NCI-H1436 treated with DMSO at 0.1 percent for 48 hours (cell line): ENCODE data around the gene BTAF1.

Experiments
- DNase-seq: peaks from one replicate; lab custom pipeline; 2025; lab: John Stamatoyannopoulos, UW

BTAF1 gene

DNA sequence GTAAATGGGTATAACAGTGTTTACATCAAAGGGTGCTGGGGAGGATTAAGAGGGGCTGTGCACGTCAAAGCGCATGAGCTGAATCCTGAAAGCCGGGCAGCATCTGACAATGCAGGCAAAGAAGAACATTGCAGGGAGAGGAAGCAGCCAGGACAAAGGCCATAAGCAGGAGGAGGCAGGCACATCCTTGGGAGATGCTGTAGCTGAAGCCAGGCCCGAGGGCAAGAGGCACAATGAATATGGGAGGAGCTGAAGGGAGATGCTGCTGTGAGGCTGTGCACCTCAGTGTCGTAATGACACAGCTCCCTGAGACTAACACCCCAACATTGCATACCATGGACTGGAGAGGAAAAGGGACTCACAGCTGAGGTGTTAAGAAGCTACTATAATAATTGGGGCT is 129.2 kb downstream of the BTAF1 start:
- no peak for DNase-seq

DNA sequence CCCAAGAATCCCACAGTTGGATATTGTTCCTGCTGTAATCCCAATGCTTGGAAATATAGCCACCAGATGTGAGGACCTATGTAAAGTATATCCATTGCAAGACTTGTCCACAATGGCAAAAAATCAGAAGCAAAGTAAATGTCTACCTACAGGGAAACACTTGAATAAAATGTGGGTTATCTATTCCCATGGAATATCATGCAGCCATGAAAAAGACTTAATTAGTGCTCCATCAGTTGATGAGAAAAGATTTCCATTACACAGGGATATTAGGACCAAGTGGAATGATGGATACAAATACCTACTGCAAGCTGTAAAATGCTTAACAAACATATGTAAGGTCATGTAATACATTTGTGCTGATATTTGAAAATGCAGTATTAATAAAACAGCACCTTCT is 131.2 kb downstream of the BTAF1 start:
- no peak for DNase-seq

DNA sequence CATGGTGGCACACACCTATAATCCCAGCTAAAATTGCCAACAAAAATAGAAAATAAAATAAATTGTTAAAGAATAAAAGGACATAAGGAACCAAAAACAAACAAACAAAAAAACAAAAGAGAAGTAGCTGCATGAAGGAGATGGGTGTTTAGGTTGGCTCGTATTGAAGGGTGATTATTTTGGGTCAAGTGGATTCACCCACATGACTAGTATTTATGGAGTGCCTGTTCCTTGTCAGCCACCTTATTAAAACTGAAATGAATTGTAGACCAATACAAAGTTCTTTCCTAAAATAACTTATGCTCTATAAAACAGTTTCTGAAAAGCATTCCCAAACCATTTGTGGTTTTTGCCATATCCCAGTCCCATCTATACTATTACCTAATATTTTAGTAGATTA is 138.7 kb downstream of the BTAF1 start:
- no peak for DNase-seq

DNA sequence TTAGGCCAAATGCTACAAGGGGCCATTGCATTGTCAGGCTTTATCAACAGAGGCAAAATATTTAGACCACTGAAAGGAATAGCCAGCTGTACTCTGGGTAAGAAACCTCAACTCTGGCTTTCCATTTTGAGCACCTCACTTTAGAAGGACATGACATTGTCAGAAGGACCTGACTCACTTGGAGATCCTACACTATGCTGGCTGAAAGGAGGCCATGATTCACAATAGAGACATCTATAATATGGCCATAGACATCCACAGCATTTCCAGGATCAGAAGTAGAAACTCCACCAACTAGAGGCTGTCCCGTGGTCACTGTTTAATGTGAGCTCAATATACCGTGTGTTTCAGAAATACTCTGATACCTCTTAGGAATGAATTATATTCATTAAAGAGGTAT is 140.9 kb downstream of the BTAF1 start:
- DNase-seq: no peak

- no peak for DNase-seq
Measured at GRCh38 chr10:92066386-92066785, 142.8 kb downstream of the BTAF1 start.

GRCh38 chr10:92068900-92069299 is 145.3 kb downstream of the BTAF1 start:
- no peak for DNase-seq

- no peak for DNase-seq
Measured at GRCh38 chr10:92074126-92074887, 150.7 kb downstream of the BTAF1 start.

GRCh38 chr10:92075829-92076228 is 152.3 kb downstream of the BTAF1 start:
- no peak for DNase-seq

DNA sequence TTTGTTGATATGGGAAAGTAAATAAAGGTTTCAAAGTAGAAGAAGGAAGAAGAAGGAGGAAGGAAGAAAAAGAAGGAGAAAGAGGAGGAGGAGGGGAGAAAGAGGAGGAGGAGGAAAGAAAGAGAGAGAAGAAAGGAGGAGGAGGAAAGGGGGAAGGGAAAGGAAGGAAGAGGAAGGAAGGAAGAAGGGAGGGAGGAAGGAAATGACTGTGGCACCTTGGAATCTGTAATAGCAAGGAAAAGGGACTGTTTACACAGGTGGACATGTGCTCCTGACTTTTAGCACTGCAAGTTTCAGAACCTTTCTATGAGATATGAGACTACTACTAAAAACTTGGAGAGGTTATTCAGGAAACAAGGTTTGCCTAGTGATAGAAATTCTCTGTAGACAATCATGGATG is 153.2 kb downstream of the BTAF1 start:
- no peak for DNase-seq

DNA sequence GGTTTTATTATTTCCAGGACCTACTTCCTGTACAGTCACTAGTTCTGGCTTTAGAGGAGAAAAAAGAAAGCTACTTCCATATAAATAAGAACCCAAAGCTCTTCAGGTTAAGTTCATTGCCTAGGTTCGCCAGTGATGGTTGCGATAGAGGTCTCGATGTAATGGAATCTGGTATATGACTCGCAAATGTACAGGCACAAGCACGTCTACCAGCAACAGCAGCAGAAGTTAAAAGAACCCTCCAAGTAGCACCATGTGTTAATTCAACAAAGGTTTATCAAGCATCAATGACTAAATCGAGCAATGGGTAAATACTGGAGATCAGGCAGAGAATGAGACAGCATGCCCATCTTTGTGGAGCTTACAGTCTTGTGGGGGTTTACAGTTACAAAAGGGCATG is 155.4 kb downstream of the BTAF1 start:
- DNase-seq: no peak
